ENCODE results near the gene FAM111B.
"Not testable (repeated sequence)": the region's sequence is repeated elsewhere in the genome, so short reads cannot be mapped to it uniquely, and the experiment has no call there.

The FAM111B gene

DNA sequence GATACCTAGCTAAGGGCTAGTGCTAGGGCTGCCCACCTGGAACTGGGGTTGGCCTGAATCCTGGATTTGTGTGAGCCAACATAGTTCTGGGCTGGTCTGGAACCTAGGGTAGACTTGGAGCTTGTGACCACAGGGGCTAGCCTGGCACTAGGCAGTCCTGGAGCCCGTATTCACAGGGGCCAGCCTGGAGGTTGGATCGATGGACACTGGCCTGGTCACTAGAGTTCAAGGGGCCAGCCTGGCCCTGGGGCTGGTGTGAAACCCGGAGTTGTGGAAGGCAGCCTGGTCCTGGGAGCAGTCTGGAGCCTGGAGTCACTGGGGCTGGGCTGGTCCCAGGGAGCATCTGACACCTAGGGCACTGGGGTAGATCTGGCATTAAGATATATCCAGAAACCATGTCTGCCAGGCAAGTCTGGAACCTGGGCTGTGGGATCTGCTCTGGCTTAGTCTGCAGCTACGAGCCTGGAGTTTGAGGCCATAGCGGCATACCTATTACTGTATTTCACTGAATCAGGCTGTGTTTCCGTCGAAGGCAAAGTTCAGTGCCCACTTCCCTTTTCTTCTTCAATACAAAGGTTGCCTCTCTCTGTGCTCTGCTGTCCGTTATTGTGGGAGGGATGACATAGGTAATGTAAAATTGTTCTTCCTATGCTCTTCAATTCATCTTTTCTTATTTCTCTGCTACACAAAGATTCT lies 30.0 kb upstream of the FAM111B start:
- DNase-seq (ENCODE audit: low read depth) = no peak
- no peak overlapping the region for H3K4me3 ChIP-seq (ENCODE audit: low read length)
- TF ChIP-seq, protein P1, sequence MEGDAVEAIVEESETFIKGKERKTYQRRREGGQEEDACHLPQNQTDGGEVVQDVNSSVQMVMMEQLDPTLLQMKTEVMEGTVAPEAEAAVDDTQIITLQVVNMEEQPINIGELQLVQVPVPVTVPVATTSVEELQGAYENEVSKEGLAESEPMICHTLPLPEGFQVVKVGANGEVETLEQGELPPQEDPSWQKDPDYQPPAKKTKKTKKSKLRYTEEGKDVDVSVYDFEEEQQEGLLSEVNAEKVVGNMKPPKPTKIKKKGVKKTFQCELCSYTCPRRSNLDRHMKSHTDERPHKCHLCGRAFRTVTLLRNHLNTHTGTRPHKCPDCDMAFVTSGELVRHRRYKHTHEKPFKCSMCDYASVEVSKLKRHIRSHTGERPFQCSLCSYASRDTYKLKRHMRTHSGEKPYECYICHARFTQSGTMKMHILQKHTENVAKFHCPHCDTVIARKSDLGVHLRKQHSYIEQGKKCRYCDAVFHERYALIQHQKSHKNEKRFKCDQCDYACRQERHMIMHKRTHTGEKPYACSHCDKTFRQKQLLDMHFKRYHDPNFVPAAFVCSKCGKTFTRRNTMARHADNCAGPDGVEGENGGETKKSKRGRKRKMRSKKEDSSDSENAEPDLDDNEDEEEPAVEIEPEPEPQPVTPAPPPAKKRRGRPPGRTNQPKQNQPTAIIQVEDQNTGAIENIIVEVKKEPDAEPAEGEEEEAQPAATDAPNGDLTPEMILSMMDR (conservative IDR thresholded peaks at IDR 0.05; ENCODE audit: low read depth, low read length) = no peak

DNA sequence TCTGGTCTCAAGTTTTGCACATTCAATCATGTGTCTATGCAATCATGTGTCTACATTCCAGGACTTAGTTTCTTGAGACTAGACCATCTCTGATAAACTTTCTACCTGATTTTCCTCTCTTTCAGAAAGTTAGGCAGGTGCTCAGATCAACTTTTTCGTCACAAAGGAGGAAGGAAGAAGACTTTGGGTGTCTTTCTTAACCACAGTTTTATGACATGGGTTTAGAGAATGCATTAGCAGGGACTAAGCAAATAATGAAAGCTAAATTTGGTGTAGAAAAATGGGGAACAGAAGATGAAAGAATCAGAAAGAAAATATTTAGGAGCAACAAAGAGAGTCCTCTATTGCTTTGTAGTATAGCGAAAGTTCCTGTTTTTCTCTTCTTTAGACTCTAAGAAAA lies 28.6 kb upstream of the FAM111B start:
- no peak overlapping the region for H3K4me3 ChIP-seq (ENCODE audit: low read length)
- TF ChIP-seq, protein P1 (conservative IDR thresholded peaks at IDR 0.05; ENCODE audit: low read depth, low read length) = no peak
- DNase-seq (ENCODE audit: low read depth) = no peak

DNA sequence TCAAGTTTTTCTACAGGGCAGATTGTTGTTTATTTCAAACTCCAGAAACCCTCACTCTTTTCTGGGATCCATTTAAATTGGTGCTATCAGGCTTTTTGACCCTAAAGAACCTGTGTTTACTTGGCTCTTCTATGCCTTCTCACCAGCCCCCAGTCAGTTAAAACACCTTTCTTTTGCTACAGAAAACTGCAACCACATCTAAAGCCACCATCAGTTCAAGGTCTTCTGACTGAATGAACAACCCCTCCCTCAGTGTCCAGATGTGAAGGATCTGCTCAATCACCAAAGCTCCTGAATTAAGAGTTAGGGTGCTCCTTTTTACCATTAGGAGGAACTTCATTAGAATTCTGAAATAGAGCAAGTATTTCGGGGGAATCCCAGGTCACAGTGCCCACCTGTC lies 28.0 kb upstream of the FAM111B start:
- DNase-seq (ENCODE audit: low read depth) = no peak
- TF ChIP-seq, protein P1 (conservative IDR thresholded peaks at IDR 0.05; ENCODE audit: low read depth, low read length) = no peak
- no peak overlapping the region for H3K4me3 ChIP-seq (ENCODE audit: low read length)

DNA sequence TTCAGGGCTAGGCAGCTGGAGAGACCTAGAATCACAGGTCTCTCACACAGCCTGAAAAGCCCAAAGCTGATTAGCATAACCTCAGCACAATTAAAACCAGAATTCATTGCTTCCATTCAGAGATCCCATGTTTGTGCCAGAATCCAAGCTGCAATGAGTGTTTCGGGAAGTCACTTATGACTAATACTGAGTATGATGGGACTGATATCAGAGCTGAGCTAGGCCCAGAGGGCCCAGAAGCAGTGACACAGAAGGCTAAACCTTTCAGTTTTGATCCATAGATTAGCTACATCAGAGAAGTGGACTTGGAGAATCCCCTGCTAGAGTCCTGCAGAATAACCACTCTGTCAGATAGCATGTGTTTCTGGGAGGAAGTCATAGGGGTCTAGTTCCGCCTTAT lies 26.6 kb upstream of the FAM111B start:
- not testable (repeated sequence) for DNase-seq (ENCODE audit: low read depth)

DNA sequence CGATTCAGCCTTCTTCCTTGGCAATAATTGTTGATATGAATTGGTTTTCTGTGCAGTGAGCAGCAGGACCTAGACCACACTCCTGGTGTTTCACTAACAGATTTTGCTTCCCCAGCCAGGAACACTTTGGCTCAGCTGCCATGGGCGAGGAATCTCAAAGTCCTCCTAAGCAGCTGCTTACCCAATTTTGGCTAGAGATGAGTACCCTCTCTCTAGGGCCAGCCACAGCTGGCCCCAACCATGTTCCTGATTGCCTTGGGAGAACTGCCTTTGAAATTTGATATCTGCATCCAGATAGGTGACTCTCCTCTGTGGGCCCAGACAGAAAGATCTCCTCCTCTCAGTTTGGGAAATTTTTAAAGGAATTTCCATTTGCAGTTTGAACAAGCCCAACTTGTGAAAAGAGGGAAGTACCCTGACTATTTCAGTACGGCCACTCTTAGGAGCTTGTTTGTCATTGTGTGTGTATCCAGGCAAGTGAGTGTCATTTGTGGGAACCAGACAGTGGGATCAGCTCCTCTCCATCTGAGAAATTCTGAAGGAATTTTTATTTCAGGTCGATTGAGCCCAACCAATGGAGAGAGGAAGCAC lies 25.5 kb upstream of the FAM111B start:
- H3K4me3 ChIP-seq (ENCODE audit: low read length); DNase-seq (ENCODE audit: low read depth): not testable (repeated sequence)

More for the DNA sequence above, 26.6 kb upstream of the FAM111B start:
- not testable (repeated sequence) for H3K4me3 ChIP-seq (ENCODE audit: low read length)

DNA sequence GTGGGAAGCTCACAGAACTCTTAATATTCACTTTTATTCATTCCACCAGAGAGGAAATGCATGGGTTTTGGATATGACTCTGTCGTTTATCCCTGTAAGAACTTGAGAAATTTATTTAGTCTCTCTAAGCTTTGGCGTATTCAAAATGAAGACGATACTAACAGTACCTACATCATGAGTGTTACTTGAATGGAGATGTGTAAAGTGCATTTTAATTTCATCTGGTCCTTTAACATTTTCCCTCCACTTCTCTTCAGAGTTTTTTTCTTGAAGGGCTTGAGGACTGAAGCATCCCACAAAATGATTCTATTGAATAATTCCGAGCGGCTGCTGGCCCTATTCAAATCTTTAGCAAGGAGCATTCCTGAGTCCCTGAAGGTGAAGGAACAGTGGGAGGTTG lies 21.0 kb upstream of the FAM111B start, which contains the start of gene GLYATL1B:
Gene GLYATL1B (plus strand): TSS at position 301 of the 400 bp plus-strand sequence. CDS start 0 bp downstream, at position 301.
- DNase-seq (ENCODE audit: low read depth); H3K4me3 ChIP-seq (ENCODE audit: low read length): not testable (repeated sequence)

DNA sequence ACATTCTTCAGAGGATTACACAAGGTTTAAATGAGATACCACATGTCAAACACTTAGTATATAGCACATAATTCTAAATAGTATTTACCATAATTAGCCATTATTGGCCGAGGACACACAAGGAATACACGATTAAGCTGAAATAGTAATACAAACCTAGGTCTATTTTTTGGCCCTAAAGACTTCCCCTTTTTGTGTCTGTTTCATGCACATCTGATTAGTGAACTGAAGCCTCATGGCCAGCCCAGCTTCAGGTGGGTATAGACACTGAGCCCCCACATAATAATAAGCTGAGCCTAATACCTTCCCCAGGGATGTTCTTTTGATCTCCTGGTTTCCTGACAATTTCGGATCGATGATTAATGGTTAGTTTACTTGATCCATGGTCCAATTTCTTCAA lies 18.9 kb upstream of the FAM111B start:
- no peak overlapping the region for H3K4me3 ChIP-seq (ENCODE audit: low read length)
- TF ChIP-seq, protein P1 (conservative IDR thresholded peaks at IDR 0.05; ENCODE audit: low read depth, low read length) = no peak
- no peak for DNase-seq (ENCODE audit: low read depth)

DNA sequence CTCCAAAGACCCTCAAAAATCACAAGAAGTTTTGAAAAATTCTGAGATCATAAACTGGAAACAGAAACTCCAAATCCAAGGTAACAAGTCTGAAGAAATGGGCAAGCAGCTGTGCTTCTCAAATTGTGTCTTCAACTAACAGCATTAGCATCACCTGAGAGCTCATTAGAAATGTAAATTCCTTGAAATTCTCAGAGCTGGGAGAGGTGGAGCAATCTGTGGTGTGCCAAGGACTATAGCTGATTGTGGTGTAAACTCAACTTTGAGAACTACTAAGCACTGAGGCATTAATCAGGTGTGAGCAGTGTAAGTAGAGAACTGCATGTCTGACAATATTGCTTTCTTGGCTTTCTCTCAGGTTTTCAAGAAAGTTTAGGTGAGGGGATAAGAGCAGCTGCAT lies 13.5 kb upstream of the FAM111B start:
- H3K4me3 ChIP-seq (ENCODE audit: low read length); DNase-seq (ENCODE audit: low read depth): not testable (repeated sequence)

DNA sequence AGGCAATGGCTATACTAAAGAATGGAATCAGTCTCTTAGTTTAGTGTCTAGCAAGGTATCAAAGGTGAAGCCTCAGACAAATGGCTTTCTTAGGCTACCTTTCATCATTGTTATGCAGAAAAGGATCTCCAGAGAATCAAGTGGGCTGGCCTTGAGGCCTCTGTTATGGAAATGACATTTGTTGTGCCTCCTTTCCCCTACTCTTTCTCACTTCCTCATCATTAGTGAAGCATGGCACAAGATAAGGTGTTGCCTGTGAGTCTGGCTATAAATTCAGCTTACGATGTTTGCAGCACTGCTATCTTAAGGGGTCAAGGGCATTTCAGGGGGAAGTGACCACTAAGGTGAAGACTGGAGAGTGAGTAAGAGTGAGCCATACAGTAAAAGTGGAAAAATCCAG lies 11.8 kb upstream of the FAM111B start:
- DNase-seq (ENCODE audit: low read depth); H3K4me3 ChIP-seq (ENCODE audit: low read length): not testable (repeated sequence)

DNA sequence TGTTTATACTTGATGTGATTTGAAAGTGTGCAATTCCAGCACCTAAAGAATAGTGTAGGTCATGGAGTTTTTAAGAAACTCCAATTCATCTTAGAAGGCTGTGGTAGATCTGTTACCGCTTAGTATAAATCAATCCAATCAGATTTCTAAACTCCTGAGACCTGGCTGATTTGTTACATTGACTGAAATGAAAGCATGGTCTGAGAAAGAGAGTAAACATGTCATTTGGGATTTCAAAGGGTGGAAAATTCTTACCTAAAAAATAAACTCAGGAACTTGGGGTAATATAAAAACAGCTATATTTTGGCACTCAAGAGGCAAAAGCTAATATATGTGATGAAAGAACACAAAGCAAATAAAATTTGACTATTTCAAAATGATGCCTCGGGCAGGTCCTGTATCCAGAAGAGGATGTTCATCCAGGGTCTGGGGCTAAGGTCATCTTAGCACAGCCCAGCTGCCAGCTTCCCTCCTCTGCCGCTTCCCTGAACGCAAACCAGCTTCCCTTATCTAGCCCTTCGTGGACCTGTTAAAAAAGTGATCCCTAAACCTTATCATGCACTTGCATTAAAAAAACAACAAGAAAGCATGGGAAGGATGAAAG lies 11.0 kb upstream of the FAM111B start:
- not testable (repeated sequence) for H3K4me3 ChIP-seq (ENCODE audit: low read length); DNase-seq (ENCODE audit: low read depth)

Data from retinal pigment epithelial cell (primary cell).